Measurements from ENCODE around the gene IL1R2.
"Not testable (repeated sequence)": the region's sequence is repeated elsewhere in the genome, so short reads cannot be mapped to it uniquely, and the experiment has no call there.

IL1R2 gene

GRCh38 chr2:102000012-102000411 lies 8.3 kb downstream of the IL1R2 start:
- FAIRE-seq: no peak
- TF ChIP-seq, protein P1, sequence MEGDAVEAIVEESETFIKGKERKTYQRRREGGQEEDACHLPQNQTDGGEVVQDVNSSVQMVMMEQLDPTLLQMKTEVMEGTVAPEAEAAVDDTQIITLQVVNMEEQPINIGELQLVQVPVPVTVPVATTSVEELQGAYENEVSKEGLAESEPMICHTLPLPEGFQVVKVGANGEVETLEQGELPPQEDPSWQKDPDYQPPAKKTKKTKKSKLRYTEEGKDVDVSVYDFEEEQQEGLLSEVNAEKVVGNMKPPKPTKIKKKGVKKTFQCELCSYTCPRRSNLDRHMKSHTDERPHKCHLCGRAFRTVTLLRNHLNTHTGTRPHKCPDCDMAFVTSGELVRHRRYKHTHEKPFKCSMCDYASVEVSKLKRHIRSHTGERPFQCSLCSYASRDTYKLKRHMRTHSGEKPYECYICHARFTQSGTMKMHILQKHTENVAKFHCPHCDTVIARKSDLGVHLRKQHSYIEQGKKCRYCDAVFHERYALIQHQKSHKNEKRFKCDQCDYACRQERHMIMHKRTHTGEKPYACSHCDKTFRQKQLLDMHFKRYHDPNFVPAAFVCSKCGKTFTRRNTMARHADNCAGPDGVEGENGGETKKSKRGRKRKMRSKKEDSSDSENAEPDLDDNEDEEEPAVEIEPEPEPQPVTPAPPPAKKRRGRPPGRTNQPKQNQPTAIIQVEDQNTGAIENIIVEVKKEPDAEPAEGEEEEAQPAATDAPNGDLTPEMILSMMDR (IDR thresholded peaks at IDR 0.05; ENCODE audit: insufficient read depth, missing control alignments): no peak

GRCh38 chr2:102000813-102001766 lies 9.3 kb downstream of the IL1R2 start:
- TF ChIP-seq, protein P1 (IDR thresholded peaks at IDR 0.05; ENCODE audit: insufficient read depth, missing control alignments): no peak
- no peak for DNase-seq (ENCODE audit: insufficient read length, low spot score)
- FAIRE-seq: no peak

More at GRCh38 chr2:102000012-102000411, 8.3 kb downstream of the IL1R2 start:
- DNase-seq (ENCODE audit: insufficient read length, low spot score): no peak

DNA sequence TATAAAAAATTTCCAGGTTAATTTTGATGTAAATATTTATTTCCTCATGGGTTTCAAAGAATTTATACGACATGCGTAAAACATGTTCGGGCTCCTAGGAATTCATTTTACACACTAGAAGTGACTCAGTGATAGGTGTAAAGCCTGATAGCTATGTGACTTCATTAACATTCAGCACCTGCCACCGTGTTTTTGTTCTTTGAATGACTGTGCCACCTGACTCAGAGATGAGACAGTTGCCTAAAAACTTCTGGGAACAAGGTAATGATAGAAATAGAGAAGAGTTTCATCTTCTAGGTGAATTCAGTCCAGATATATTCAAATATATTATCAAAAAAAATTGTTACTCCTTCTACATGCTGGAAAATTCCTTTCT lies 10.0 kb downstream of the IL1R2 start:
- FAIRE-seq (no peak), DNase-seq (ENCODE audit: insufficient read length, low spot score) (no peak)
- TF ChIP-seq, protein P1 (IDR thresholded peaks at IDR 0.05; ENCODE audit: insufficient read depth, missing control alignments): no peak

- no peak for DNase-seq (ENCODE audit: insufficient read length, low spot score)
- FAIRE-seq: no peak
- TF ChIP-seq, protein P1 (IDR thresholded peaks at IDR 0.05; ENCODE audit: insufficient read depth, missing control alignments): no peak
Measured at GRCh38 chr2:102002228-102002627, 10.5 kb downstream of the IL1R2 start.

DNA sequence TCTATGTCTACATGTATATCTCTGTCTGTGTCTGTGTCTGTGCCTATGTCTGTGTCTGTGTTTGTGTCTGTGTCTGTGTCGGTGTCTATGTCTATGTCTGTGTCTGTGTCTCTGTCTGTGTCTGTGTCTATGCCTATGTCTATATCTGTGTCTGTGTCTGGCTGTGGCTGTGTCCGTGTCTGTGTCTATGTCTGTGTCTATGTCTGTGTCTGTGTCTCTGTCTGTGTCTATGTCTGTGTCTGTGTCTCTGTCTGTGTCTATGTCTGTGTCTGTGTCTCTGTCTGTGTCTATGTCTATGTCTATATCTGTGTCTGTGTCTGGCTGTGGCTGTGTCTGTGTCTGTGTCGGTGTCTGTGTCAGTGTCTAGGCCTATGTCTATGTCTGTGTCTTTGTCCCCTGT lies 11.1 kb downstream of the IL1R2 start:
- FAIRE-seq: not testable (repeated sequence)

DNA sequence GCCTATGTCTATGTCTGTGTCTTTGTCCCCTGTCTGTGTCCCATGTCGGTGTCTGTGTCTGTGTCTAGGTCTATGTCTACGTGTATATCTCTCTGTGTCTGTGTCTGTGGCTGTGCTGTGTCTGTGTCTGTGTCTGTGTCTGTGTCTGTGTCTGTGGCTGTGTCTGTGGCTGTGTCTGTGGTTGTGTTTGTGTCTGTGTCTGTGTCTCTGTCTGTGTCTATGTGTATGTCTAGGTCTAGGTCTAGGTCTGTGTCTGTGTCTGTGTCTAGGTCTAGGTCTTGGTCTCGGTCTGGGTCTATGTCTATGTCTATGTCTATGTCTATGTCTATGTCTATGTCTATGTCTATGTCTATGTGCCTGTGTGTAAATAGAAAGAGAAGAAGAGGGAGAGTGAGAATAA lies 11.9 kb downstream of the IL1R2 start:
- no peak for DNase-seq (ENCODE audit: insufficient read length, low spot score)
- TF ChIP-seq, protein P1 (IDR thresholded peaks at IDR 0.05; ENCODE audit: insufficient read depth, missing control alignments): no peak
- FAIRE-seq: no peak

More for the DNA sequence above, 11.1 kb downstream of the IL1R2 start:
- DNase-seq (ENCODE audit: insufficient read length, low spot score): not testable (repeated sequence)

DNA sequence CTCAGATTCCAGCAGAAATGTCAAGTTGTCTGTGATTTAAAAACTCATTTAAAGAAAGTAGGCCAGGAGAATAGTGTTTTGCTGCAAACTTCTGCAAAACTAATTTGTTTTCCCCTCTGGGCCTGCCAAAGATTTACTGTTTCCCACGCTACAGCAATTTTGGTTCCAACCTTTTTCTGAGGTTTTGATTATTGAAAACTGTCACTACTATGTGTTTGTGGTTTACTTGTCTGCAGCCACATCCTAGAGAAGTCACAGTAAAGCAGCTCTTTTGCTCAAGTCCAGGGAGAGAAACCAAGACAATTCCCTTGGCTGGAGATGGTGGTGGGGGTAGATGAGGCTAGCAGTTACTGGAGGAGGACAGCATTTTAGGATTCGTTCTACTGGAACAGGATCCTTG lies 12.8 kb downstream of the IL1R2 start:
- no peak for FAIRE-seq

More for the DNA sequence above, 12.8 kb downstream of the IL1R2 start:
- TF ChIP-seq, protein P1 (IDR thresholded peaks at IDR 0.05; ENCODE audit: insufficient read depth, missing control alignments): no peak
- DNase-seq (ENCODE audit: insufficient read length, low spot score): no peak

Measured in D721Med (cell line).